ENCODE measurements around the gene DCUN1D5. TPM values are rescaled to one million over a fixed set of nuclear protein-coding genes. Genes with fewer than 3 reads are reported as not detected.

DCUN1D5 gene
- polyA plus RNA-seq, 1 experiment: 62.3 TPM

GRCh38 chr11:103091064-103091800, 728 bp downstream of the DCUN1D5 start:
- POLR2A ChIA-PET: interaction anchor here (1.3 to 3.4 kb wide), 2 partner anchors 14 to 18 kb away, joined by 5 to 28 read pairs; partner anchors contain the start of gene DYNC2H1
- no peak for TF ChIP-seq CTCF (IDR thresholded peaks at IDR 0.05; ENCODE audit: low read depth, low read length)
- H3K27ac ChIP-seq (ENCODE audit: low read depth, low read length): peak overlapping the region; percentile 77
- H3K4me3 ChIP-seq (ENCODE audit: low read depth, low read length): peak overlapping the region; percentile 80
- H3K27me3 ChIP-seq (ENCODE audit: control insufficient read depth, insufficient read depth, low read length): no peaks in the 10 kb centered on the region
- no peaks in the 10 kb centered on the region; the same call in 1 of the 2 replicates for H3K9me3 ChIP-seq (ENCODE audit: control insufficient read depth, insufficient read depth, low read length)
- CTCF ChIA-PET: interaction anchor here (0.6 to 4.3 kb wide), 5 partner anchors 16 to 309 kb away, joined by 3 to 22 read pairs (median 6); partner anchors contain the start of gene DYNC2H1
- no peak for DNase-seq (ENCODE audit: low read depth, low spot score)

GRCh38 chr11:103086461-103086860, 5.5 kb downstream of the DCUN1D5 start:
- CTCF ChIA-PET: no interaction called here
- no peak overlapping the region for H3K4me3 ChIP-seq (ENCODE audit: low read depth, low read length)
- POLR2A ChIA-PET: no interaction called here
- TF ChIP-seq CTCF (IDR thresholded peaks at IDR 0.05; ENCODE audit: low read depth, low read length): no peak
- no peaks in the 10 kb centered on the region; the same call in 1 of the 2 replicates for H3K9me3 ChIP-seq (ENCODE audit: control insufficient read depth, insufficient read depth, low read length)
- no peaks in the 10 kb centered on the region for H3K27me3 ChIP-seq (ENCODE audit: control insufficient read depth, insufficient read depth, low read length)
- DNase-seq (ENCODE audit: low read depth, low spot score): no peak
- no peak overlapping the region for H3K27ac ChIP-seq (ENCODE audit: low read depth, low read length)

- no peak for DNase-seq (ENCODE audit: low read depth, low spot score)
- Histone ChIP-seq H3K27ac (ENCODE audit: low read depth, low read length) (no peak overlapping the region), H3K9me3 (ENCODE audit: control insufficient read depth, insufficient read depth, low read length) (no peaks in the 10 kb centered on the region), H3K4me3 (ENCODE audit: low read depth, low read length) (no peak overlapping the region), H3K27me3 (ENCODE audit: control insufficient read depth, insufficient read depth, low read length) (no peaks in the 10 kb centered on the region)
- TF ChIP-seq CTCF (IDR thresholded peaks at IDR 0.05; ENCODE audit: low read depth, low read length): no peak
- POLR2A ChIA-PET: no interaction called here
- CTCF ChIA-PET: no interaction called here
Observed at GRCh38 chr11:103085758-103086365, 6.1 kb downstream of the DCUN1D5 start.

- Histone ChIP-seq H3K27me3 (ENCODE audit: control insufficient read depth, insufficient read depth, low read length) (no peaks in the 10 kb centered on the region), H3K4me3 (ENCODE audit: low read depth, low read length) (no peak overlapping the region), H3K27ac (ENCODE audit: low read depth, low read length) (no peak overlapping the region), H3K9me3 (ENCODE audit: control insufficient read depth, insufficient read depth, low read length) (no peaks in the 10 kb centered on the region)
- ChIA-PET POLR2A (no interaction called here), CTCF (no interaction called here)
- DNase-seq (ENCODE audit: low read depth, low spot score): no peak
- TF ChIP-seq CTCF (IDR thresholded peaks at IDR 0.05; ENCODE audit: low read depth, low read length): no peak
Observed at GRCh38 chr11:103079833-103080232, 12.1 kb downstream of the DCUN1D5 start.

GRCh38 chr11:103078710-103079109, 13.2 kb downstream of the DCUN1D5 start:
- ChIA-PET CTCF (no interaction called here), POLR2A (no interaction called here)
- no peaks in the 10 kb centered on the region for H3K9me3 ChIP-seq (ENCODE audit: control insufficient read depth, insufficient read depth, low read length)

More at GRCh38 chr11:103078710-103079109, 13.2 kb downstream of the DCUN1D5 start:
- no peak overlapping the region for H3K27ac ChIP-seq (ENCODE audit: low read depth, low read length)
- no peak for DNase-seq (ENCODE audit: low read depth, low spot score)
- no peaks in the 10 kb centered on the region for H3K27me3 ChIP-seq (ENCODE audit: control insufficient read depth, insufficient read depth, low read length)
- TF ChIP-seq CTCF (IDR thresholded peaks at IDR 0.05; ENCODE audit: low read depth, low read length): no peak
- H3K4me3 ChIP-seq (ENCODE audit: low read depth, low read length): no peak overlapping the region
